A673 (cell line): Measurements from ENCODE around the gene ATP6V1D. TPM values are rescaled to one million over a fixed set of nuclear protein-coding genes. Genes with fewer than 3 reads are reported as not detected.

Experiments
- BruUV-seq: library from RNA; stranded (reverse); fragments of 400-500 nt; replicated peaks from 2 replicates; lab custom pipeline; 2021; lab: Mats Ljungman, UMichigan
- CTCF ChIA-PET: fragments of 300-600 bp; sonication (Branson Sonifier 250); formaldehyde crosslinking; loops from one replicate; lab custom pipeline; 2022; ENCODE audit warnings: antibody characterized with exemption; lab: Charles Lee
- POLR2A ChIA-PET: fragments of 300-600 bp; sonication (Branson Sonifier 250); formaldehyde crosslinking; loops from one replicate; lab custom pipeline; 2022; ENCODE audit warnings: antibody characterized with exemption; ENCODE audit not compliant: low non-redundant PET; lab: Charles Lee
- DNase-seq: peaks from one replicate; pipeline ENCODE4 v3.0.0-alpha.2; 2015; ENCODE audit warnings: low spot score
- H3K27ac ChIP-seq: fragments of 200-600 bp; sonication (generic); 2 replicates; pipeline ENCODE4 v1.5.1; 2016; ENCODE audit warnings: mixed run types, low read depth, mild to moderate bottlenecking, mixed read lengths, antibody characterized with exemption, low read length; ENCODE audit not compliant: poor library complexity, severe bottlenecking
- H3K27me3 ChIP-seq: fragments of 200-600 bp; sonication (generic); replicated peaks from 2 replicates; pipeline ENCODE4 v1.6.1; 2017; ENCODE audit warnings: mixed run types, low read depth, mild to moderate bottlenecking, mixed read lengths, antibody characterized with exemption, low read length; ENCODE audit not compliant: insufficient read depth, poor library complexity
- H3K36me3 ChIP-seq: fragments of 200-600 bp; sonication (generic); 2 replicates; pipeline ENCODE4 v1.6.1; 2016; ENCODE audit warnings: mixed run types, mild to moderate bottlenecking, mixed read lengths, antibody characterized with exemption, low read length; ENCODE audit not compliant: insufficient read depth, poor library complexity, severe bottlenecking
- H3K4me1 ChIP-seq: fragments of 200-600 bp; sonication (generic); 2 replicates; pipeline ENCODE4 v1.6.1; 2017; ENCODE audit warnings: mixed run types, mild to moderate bottlenecking, mixed read lengths, antibody characterized with exemption, low read length; ENCODE audit not compliant: insufficient read depth, poor library complexity, severe bottlenecking
- H3K4me3 ChIP-seq: fragments of 200-600 bp; sonication (generic); 2 replicates; pipeline ENCODE4 v1.5.1; 2016; ENCODE audit warnings: low read depth, mixed run types, mild to moderate bottlenecking, mixed read lengths, low read length; ENCODE audit not compliant: poor library complexity, severe bottlenecking
- H3K9me3 ChIP-seq: fragments of 200-600 bp; sonication (generic); 2 replicates; pipeline ENCODE4 v1.6.1; 2016; ENCODE audit warnings: mixed run types, low read depth, mild to moderate bottlenecking, mixed read lengths, antibody characterized with exemption, low read length; ENCODE audit not compliant: poor library complexity, severe bottlenecking
- EZH2 ChIP-seq: fragments of 200-600 bp; sonication (generic); IDR thresholded peaks from 2 replicates; pipeline ENCODE4 v1.6.1; 2017; ENCODE audit warnings: borderline replicate concordance, low read depth, mild to moderate bottlenecking, mixed read lengths, antibody characterized with exemption, low read length; ENCODE audit not compliant: poor library complexity, severe bottlenecking
- intact Hi-C: fragments of 100-400 bp; cut with micrococcal nuclease; formaldehyde crosslinking; loops from one replicate; pipeline ENCODE4 v1.10.0; 2022; ENCODE audit not compliant: unreplicated experiment
- total RNA-seq: library from RNA; stranded (reverse); gene quantifications from 2 replicates; pipeline ENCODE4 v1.2.3, GENCODE V29; 2021
- TF ChIP-seq, protein P1 (sequence below): fragments of 300-800, 200-600 bp; sonication (generic); conservative IDR thresholded peaks from 2 replicates; pipeline ENCODE4 v1.5.1; 2017; ENCODE audit warnings: low read depth, mild to moderate bottlenecking, antibody characterized with exemption, low read length, moderate library complexity, mixed read lengths

Gene ATP6V1D
- total RNA-seq, 1 experiment from 2014 or later: 122 TPM

GRCh38 chr14:67385618-67386017 lies 26.0 kb upstream of the ATP6V1D start:
- no TSS peak for BruUV-seq
- no peak for TF ChIP-seq EZH2
- TF ChIP-seq, protein P1, sequence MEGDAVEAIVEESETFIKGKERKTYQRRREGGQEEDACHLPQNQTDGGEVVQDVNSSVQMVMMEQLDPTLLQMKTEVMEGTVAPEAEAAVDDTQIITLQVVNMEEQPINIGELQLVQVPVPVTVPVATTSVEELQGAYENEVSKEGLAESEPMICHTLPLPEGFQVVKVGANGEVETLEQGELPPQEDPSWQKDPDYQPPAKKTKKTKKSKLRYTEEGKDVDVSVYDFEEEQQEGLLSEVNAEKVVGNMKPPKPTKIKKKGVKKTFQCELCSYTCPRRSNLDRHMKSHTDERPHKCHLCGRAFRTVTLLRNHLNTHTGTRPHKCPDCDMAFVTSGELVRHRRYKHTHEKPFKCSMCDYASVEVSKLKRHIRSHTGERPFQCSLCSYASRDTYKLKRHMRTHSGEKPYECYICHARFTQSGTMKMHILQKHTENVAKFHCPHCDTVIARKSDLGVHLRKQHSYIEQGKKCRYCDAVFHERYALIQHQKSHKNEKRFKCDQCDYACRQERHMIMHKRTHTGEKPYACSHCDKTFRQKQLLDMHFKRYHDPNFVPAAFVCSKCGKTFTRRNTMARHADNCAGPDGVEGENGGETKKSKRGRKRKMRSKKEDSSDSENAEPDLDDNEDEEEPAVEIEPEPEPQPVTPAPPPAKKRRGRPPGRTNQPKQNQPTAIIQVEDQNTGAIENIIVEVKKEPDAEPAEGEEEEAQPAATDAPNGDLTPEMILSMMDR: no peak
- Histone ChIP-seq H3K4me1 (no peaks in the 10 kb centered on the region), H3K27me3 (no peaks in the 10 kb centered on the region), H3K36me3 (peaks cover 64% of the 10 kb centered on the region), H3K27ac (no peak overlapping the region), H3K9me3 (no peaks in the 10 kb centered on the region), H3K4me3 (no peak overlapping the region)
- POLR2A ChIA-PET: interaction anchor here (0.6 kb wide), 1 partner anchor 70 kb away, joined by 8 read pairs; no protein-coding TSS in a partner anchor
- CTCF ChIA-PET: interaction anchor here (0.7 to 1.6 kb wide), 3 partner anchors 26 to 459 kb away, joined by 4 to 6 read pairs (median 5); partner anchors contain the start of gene ATP6V1D
- no peak for DNase-seq
- intact Hi-C loops: no loop called here

DNA sequence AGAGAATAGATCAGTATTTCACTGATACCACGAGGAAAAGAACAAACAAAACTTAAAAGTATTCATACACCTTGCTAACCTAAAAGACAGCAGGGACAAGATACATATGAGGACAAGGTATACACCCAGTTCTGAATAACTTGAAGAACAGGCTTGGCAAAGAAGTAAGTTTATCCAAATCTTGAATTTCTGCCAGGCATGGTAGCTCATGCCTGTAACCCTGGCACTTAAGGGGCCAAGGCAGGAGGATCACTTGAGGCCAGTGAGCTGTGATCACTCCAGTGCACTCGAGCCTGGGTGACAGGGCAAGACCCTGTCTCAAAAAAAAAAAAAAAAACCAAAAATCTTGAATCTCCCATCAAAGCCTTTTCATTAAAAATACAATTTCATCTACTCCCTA lies 25.5 kb upstream of the ATP6V1D start:
- H3K27ac ChIP-seq: no peak overlapping the region
- ChIA-PET CTCF (interaction anchor here (0.7 to 1.6 kb wide), 3 partner anchors 25 to 459 kb away, joined by 4 to 6 read pairs (median 5); partner anchors contain the start of gene ATP6V1D), POLR2A (no interaction called here)
- TF ChIP-seq, protein P1: no peak
- no peak for TF ChIP-seq EZH2
- no peaks in the 10 kb centered on the region for H3K27me3 ChIP-seq
- no TSS peak for BruUV-seq
- no peak for DNase-seq
- no peak overlapping the region for H3K4me3 ChIP-seq
- intact Hi-C loops: no loop called here
- no peaks in the 10 kb centered on the region for H3K4me1 ChIP-seq
- peaks cover 69% of the 10 kb centered on the region for H3K36me3 ChIP-seq
- no peaks in the 10 kb centered on the region for H3K9me3 ChIP-seq

- no peaks in the 10 kb centered on the region for H3K9me3 ChIP-seq
- no peak overlapping the region for H3K27ac ChIP-seq
- POLR2A ChIA-PET: no interaction called here
- H3K4me3 ChIP-seq: no peak overlapping the region
- no TSS peak for BruUV-seq
- H3K27me3 ChIP-seq: no peaks in the 10 kb centered on the region
- no peak for DNase-seq
- intact Hi-C loops: no loop called here
- no peaks in the 10 kb centered on the region for H3K4me1 ChIP-seq
- H3K36me3 ChIP-seq: peaks cover 96% of the 10 kb centered on the region
- CTCF ChIA-PET: no interaction called here
- no peak for TF ChIP-seq EZH2
- TF ChIP-seq, protein P1: no peak
Measured at GRCh38 chr14:67377916-67378315, 18.3 kb upstream of the ATP6V1D start.
